Hepatocyte (in vitro differentiated cells): ENCODE data around the gene AMELX. TPM values are rescaled to one million over a fixed set of nuclear protein-coding genes. Genes with fewer than 3 reads are reported as not detected.

Source experiments
- DNase-seq: peaks from one replicate; pipeline ENCODE4 v3.0.0-alpha.2; 2016; ENCODE audit warnings: low spot score
- H2AFZ ChIP-seq: fragments of 200-600 bp; sonication (generic); 2 replicates; pipeline ENCODE4 v1.6.0; 2016; ENCODE audit warnings: antibody characterized with exemption, mild to moderate bottlenecking
- H3K27ac ChIP-seq: fragments of 200-600 bp; sonication (generic); 2 replicates; pipeline ENCODE4 v1.5.1; 2016; ENCODE audit warnings: mild to moderate bottlenecking
- H3K27me3 ChIP-seq: fragments of 200-600 bp; sonication (generic); 2 replicates; pipeline ENCODE4 v1.6.1; 2016
- H3K36me3 ChIP-seq: fragments of 200-600 bp; sonication (generic); replicated peaks from 2 replicates; pipeline ENCODE4 v1.5.1; 2016; ENCODE audit warnings: low read depth; ENCODE audit not compliant: insufficient read depth
- H3K4me1 ChIP-seq: fragments of 200-600 bp; sonication (generic); 2 replicates; pipeline ENCODE4 v1.5.1; 2016; ENCODE audit warnings: mild to moderate bottlenecking, moderate library complexity; ENCODE audit not compliant: insufficient read depth
- H3K4me2 ChIP-seq: fragments of 200-600 bp; sonication (generic); 2 replicates; pipeline ENCODE4 v1.6.0; 2016
- H3K4me3 ChIP-seq: fragments of 200-600 bp; sonication (generic); 2 replicates; pipeline ENCODE4 v1.5.1; 2016; ENCODE audit warnings: mild to moderate bottlenecking
- H3K79me2 ChIP-seq: fragments of 200-600 bp; sonication (generic); 2 replicates; pipeline ENCODE4 v1.6.0; 2017; ENCODE audit warnings: mild to moderate bottlenecking
- H3K9me2 ChIP-seq: fragments of 200-600 bp; sonication (generic); replicated peaks from 2 replicates; pipeline ENCODE4 v1.6.0; 2017; ENCODE audit warnings: mild to moderate bottlenecking; ENCODE audit not compliant: insufficient read depth
- H3K9me3 ChIP-seq: fragments of 200-600 bp; sonication (generic); 2 replicates; pipeline ENCODE4 v1.5.1; 2016; ENCODE audit warnings: low read depth, mild to moderate bottlenecking
- H4K20me1 ChIP-seq: fragments of 200-600 bp; sonication (generic); 2 replicates; pipeline ENCODE4 v1.6.0; 2016; ENCODE audit warnings: mild to moderate bottlenecking; ENCODE audit not compliant: insufficient read depth, poor library complexity, severe bottlenecking
- EZH2 ChIP-seq: fragments of 200-600 bp; sonication (generic); IDR thresholded peaks from 2 replicates; pipeline ENCODE4 v1.6.1; 2016; ENCODE audit warnings: antibody characterized with exemption, mild to moderate bottlenecking, borderline replicate concordance
- EZH2phosphoT487 ChIP-seq: fragments of 200-600 bp; sonication (generic); IDR thresholded peaks from one replicate; pipeline ENCODE4 v1.6.1; 2018; ENCODE audit warnings: antibody characterized with exemption, mild to moderate bottlenecking, low read depth, moderate library complexity; ENCODE audit not compliant: unreplicated experiment, severe bottlenecking
- WGBS: methylation state at CpG from one replicate; pipeline ENCODE4 v1.1.6; 2016; ENCODE audit warnings: low lambda C conversion rate; ENCODE audit errors: missing lambda C conversion rate; 5-methylcytosine and 5-hydroxymethylcytosine counted together
- polyA plus RNA-seq: library from polyadenylated mRNA; unstranded; fragments of >200 nt; fragmentation: Nextera tagmentation; extraction: Ambion mirVana; gene quantifications from 2 replicates; pipeline ENCODE4 v1.2.1, GENCODE V29; 2016
- total RNA-seq: library from RNA; depleted of rRNA; stranded (reverse); fragments of >200 nt; gene quantifications from 2 replicates; pipeline ENCODE4 v1.2.3, GENCODE V29; 2014
- TF ChIP-seq, protein P1 (sequence below): fragments of 200-600 bp; sonication (generic); IDR thresholded peaks from 2 replicates; pipeline ENCODE4 v1.5.1; 2016; ENCODE audit warnings: antibody characterized with exemption, mild to moderate bottlenecking; ENCODE audit not compliant: poor library complexity

The AMELX gene
- total and polyA plus RNA-seq, 2 experiments from 2014 or later = not detected

DNA sequence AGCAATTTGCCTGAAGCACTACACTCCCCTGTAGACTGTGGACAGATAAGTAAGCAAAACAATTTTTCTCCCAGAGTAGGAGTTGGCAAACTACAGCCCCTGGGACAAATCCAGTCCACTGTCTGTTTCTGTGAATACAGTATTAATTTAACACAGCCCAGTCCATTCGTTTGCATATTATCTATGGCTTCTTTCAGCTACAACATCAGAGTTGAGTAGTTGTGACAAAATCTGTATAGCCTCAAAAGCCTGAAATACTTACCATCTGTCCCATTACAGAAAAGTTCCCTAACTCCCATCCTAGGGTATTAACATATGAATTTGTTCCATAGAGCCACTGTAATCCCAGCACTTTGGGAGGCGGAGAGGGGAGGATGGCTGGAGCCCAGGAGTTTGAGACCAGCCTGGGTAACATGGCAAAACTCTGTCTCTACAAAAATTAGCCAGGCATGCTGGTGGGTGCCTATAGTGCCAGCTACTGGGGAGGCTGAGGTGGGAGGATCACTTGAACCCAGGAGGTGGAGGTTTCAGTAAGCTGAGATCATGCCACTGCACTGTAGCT is 53.0 kb downstream of the AMELX start:
- WGBS = 49% methylated on average over 2 of the region's 2 CpGs
- Histone ChIP-seq H4K20me1 (no peaks in the 10 kb centered on the region), H3K79me2 (peaks cover 3% of the 10 kb centered on the region), H3K9me2 (no peaks in the 10 kb centered on the region), H3K27me3 (no peaks in the 10 kb centered on the region), H3K4me1 (peaks cover 3% of the 10 kb centered on the region), H3K36me3 (no peaks in the 10 kb centered on the region), H3K9me3 (no peaks in the 10 kb centered on the region), H3K4me2 (no peak overlapping the region), H2AFZ (no peak overlapping the region), H3K27ac (no peak overlapping the region), H3K4me3 (no peak overlapping the region)
- TF ChIP-seq EZH2 (no peak), EZH2phosphoT487 (no peak)
- TF ChIP-seq, protein P1, sequence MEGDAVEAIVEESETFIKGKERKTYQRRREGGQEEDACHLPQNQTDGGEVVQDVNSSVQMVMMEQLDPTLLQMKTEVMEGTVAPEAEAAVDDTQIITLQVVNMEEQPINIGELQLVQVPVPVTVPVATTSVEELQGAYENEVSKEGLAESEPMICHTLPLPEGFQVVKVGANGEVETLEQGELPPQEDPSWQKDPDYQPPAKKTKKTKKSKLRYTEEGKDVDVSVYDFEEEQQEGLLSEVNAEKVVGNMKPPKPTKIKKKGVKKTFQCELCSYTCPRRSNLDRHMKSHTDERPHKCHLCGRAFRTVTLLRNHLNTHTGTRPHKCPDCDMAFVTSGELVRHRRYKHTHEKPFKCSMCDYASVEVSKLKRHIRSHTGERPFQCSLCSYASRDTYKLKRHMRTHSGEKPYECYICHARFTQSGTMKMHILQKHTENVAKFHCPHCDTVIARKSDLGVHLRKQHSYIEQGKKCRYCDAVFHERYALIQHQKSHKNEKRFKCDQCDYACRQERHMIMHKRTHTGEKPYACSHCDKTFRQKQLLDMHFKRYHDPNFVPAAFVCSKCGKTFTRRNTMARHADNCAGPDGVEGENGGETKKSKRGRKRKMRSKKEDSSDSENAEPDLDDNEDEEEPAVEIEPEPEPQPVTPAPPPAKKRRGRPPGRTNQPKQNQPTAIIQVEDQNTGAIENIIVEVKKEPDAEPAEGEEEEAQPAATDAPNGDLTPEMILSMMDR = no peak
- DNase-seq = no peak

DNA sequence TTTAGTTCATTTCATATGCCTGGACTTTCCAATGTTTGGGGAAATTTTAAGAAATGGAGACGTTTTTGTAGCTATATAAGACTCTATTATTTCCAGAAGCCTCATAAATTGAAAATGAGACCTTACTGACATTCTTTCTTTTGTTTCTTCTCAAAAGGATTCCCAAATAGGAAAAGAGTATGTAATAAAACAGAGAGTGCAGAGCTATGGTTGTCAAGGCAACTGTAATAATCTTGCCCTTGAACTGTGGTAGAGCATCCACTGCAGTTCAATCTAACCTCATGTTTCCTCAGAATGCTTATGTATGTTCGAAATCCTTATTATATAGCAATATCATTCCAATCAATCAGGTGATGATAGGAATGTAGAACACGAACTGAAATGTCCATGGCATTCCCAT is 54.1 kb downstream of the AMELX start:
- WGBS = 33% methylated on average over 3 of the region's 3 CpGs
- H3K9me2 ChIP-seq = no peaks in the 10 kb centered on the region

DNA sequence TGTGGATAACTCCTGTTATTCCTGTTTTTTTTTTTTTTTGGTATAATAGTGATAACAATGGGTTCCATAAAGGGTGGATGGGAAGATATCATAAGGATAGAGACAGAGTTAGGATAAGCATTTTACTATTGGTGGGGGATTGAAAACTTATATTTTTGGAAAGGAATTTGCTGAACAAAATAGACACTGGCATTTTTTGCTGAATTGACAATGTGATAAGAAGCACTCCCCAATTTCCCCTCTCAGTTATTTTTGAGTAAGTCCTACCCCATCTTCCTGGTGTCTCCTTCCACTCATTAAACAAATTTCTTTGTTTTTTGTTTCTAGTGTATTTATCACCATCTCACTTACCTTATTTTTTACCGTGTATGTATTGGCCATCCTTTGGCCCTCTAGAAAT is 55.8 kb downstream of the AMELX start:
- Histone ChIP-seq H3K4me3 (no peak overlapping the region), H3K9me2 (no peaks in the 10 kb centered on the region), H3K4me1 (peaks cover 15% of the 10 kb centered on the region), H3K79me2 (peaks cover 3% of the 10 kb centered on the region), H3K9me3 (no peaks in the 10 kb centered on the region), H3K27me3 (no peaks in the 10 kb centered on the region), H2AFZ (no peak overlapping the region), H4K20me1 (no peaks in the 10 kb centered on the region), H3K36me3 (no peaks in the 10 kb centered on the region), H3K4me2 (no peak overlapping the region), H3K27ac (no peak overlapping the region)
- WGBS = 70% methylated on average over 1 of the region's 1 CpG
- TF ChIP-seq EZH2phosphoT487 = no peak
- no peak for TF ChIP-seq EZH2
- TF ChIP-seq, protein P1 = no peak
- DNase-seq = no peak

More for the DNA sequence above, 54.1 kb downstream of the AMELX start:
- DNase-seq = no peak
- no peaks in the 10 kb centered on the region for H4K20me1 ChIP-seq
- TF ChIP-seq EZH2phosphoT487 = no peak
- TF ChIP-seq EZH2 = no peak
- TF ChIP-seq, protein P1 = no peak
- H3K4me3 ChIP-seq = no peak overlapping the region
- H3K36me3 ChIP-seq = no peaks in the 10 kb centered on the region
- no peak overlapping the region for H2AFZ ChIP-seq
- peaks cover 12% of the 10 kb centered on the region for H3K4me1 ChIP-seq
- H3K27ac ChIP-seq = peak overlapping the region; percentile 36
- no peak overlapping the region for H3K4me2 ChIP-seq
- no peaks in the 10 kb centered on the region for H3K9me3 ChIP-seq
- H3K79me2 ChIP-seq = peaks cover 3% of the 10 kb centered on the region
- H3K27me3 ChIP-seq = no peaks in the 10 kb centered on the region
